ENCODE data around the gene STXBP6.

STXBP6 gene

GRCh38 chr14:24911324-24912109 is 138.4 kb downstream of the STXBP6 start:
- no peak for DNase-seq

- no peak for DNase-seq
These were observed 139.4 kb downstream of the STXBP6 start for GRCh38 chr14:24910408-24910986.

GRCh38 chr14:24909523-24910302 is 140.2 kb downstream of the STXBP6 start:
- no peak for DNase-seq

- DNase-seq, result no peak
These were observed 141.2 kb downstream of the STXBP6 start for GRCh38 chr14:24908592-24909236.

- DNase-seq, result no peak
These were observed 145.4 kb downstream of the STXBP6 start for GRCh38 chr14:24904533-24904932.

- no peak for DNase-seq
These were observed 146.6 kb downstream of the STXBP6 start for GRCh38 chr14:24903337-24903736.

- no peak for DNase-seq
These were observed 149.5 kb downstream of the STXBP6 start for GRCh38 chr14:24900269-24901100.

- DNase-seq, result no peak
These were observed 152.2 kb downstream of the STXBP6 start for GRCh38 chr14:24897793-24898192.

GRCh38 chr14:24895622-24896021 is 154.3 kb downstream of the STXBP6 start:
- no peak for DNase-seq

GRCh38 chr14:24895243-24895583 is 154.7 kb downstream of the STXBP6 start:
- no peak for DNase-seq

- no peak for DNase-seq
These were observed 155.2 kb downstream of the STXBP6 start for GRCh38 chr14:24894583-24895242.

GRCh38 chr14:24892497-24893051 is 157.4 kb downstream of the STXBP6 start:
- DNase-seq, result no peak

- DNase-seq, result no peak
These were observed 157.9 kb downstream of the STXBP6 start for GRCh38 chr14:24891987-24892496.

- DNase-seq, result no peak
These were observed 159.2 kb downstream of the STXBP6 start for GRCh38 chr14:24890716-24891115.

GRCh38 chr14:24889843-24890242 is 160.1 kb downstream of the STXBP6 start:
- DNase-seq, result no peak

GRCh38 chr14:24888532-24888931 is 161.4 kb downstream of the STXBP6 start:
- no peak for DNase-seq

GRCh38 chr14:24887623-24888304 is 162.2 kb downstream of the STXBP6 start:
- DNase-seq, result no peak

- DNase-seq, result no peak
These were observed 164.5 kb downstream of the STXBP6 start for GRCh38 chr14:24885410-24885913.

- no peak for DNase-seq
These were observed 166.4 kb downstream of the STXBP6 start for GRCh38 chr14:24883576-24883975.

- no peak for DNase-seq
These were observed 168.6 kb downstream of the STXBP6 start for GRCh38 chr14:24881116-24881893.
